HG02870 (cell line): Measurements from ENCODE around the gene INPP5A.

Experiments used
- ATAC-seq: cut with Tn5 transposase; IDR thresholded peaks from one replicate; pipeline ENCODE4 v1.9.1; 2021; ENCODE audit warnings: mild to moderate bottlenecking, moderate library complexity; ENCODE audit not compliant: unreplicated experiment

The INPP5A gene

GRCh38 chr10:132805599-132805998 is 268.0 kb downstream of the INPP5A start:
- ATAC-seq, result no peak

GRCh38 chr10:132806110-132806509 is 268.5 kb downstream of the INPP5A start:
- no peak for ATAC-seq

GRCh38 chr10:132806561-132807003 is 269.0 kb downstream of the INPP5A start:
- ATAC-seq, result no peak

GRCh38 chr10:132807621-132808049 is 270.0 kb downstream of the INPP5A start:
- ATAC-seq, result no peak

GRCh38 chr10:132808383-132809231 is 271.0 kb downstream of the INPP5A start:
- ATAC-seq, result no peak

GRCh38 chr10:132809232-132810140 is 271.9 kb downstream of the INPP5A start:
- ATAC-seq, result no peak

- ATAC-seq, result no peak
Observed at GRCh38 chr10:132810141-132810806, 272.7 kb downstream of the INPP5A start.

DNA sequence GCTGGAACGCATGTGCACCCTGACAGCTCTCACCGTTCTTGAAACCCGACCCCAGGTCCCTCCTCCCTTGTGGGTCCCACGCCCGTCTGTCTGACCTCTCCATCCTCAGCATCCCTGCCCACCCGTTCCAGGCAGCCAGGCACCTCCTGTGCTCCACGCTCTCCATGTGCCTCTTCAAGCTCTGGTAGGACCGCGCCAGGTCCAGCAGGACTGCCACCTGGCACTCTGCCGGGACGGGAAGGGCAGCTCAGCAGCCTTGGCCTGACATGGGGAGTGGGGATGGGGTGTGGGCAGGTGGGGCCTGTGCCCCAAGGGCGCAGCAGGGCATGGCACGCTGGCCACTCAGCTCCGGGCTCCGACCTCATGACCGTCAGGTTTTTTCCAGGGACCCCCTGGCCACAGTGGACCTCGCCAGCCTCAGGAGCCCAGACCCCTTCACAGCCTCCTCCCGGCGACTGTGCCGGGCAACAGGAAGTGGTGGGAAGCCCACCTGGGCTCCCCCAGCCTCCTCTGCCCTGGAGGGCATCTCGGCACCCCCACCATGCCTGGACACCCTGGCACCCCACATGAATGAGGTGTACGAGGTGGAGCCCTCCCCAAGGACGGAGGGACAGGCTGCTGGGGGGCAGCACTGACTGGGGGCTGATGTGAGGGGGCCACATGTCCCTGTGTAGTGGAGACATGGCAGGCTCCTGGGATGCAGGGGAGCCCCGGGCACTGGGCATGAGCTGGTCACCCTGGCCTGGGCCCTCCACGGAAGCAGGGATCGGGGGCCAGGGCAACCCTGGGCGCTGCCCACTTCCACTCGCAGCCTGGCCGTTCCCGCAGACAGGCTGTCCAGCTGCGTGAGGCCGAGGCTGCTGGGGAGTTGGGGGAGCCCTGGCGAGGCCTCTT is 273.5 kb downstream of the INPP5A start:
- ATAC-seq, result no peak

GRCh38 chr10:132811891-132812481 is 274.4 kb downstream of the INPP5A start:
- no peak for ATAC-seq

DNA sequence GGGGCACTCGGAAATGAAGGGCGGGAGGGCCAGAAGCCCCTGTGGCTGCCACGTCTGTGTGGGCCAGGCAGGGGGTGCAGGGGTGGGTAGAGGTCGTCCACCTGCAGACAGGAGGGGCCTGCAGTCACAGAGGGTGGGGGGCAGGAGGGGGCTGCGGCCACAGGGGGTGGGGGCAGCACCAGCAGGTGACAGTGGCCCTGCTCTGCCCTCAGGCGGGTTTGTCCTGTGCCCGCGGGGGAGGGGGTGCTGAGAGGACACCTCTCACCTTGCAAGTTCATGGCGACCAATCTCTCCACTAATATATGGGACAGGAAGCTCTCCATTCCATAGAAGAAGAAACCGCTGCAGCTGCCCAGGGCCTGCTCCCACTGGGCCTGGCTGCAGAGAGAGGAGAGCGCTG is 274.9 kb downstream of the INPP5A start:
- ATAC-seq, result no peak

DNA sequence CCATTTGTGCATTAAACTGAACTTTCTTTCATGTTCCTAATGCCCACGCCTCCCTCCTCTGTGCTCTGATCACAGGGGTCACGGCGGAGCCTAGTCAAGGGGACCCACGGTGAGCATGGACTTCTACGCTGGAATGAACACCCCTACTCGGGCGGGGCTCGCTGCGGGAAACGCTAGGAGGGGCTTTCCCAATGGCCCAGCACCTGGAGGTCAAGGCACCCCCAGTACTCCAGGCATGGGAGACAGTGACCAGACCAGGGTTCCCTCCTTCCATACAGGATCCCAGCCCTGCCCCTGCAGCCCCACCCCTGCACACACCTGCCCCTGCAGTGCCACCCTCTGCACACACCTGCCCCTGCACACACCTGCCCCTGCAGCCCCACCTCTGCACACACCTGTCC is 275.4 kb downstream of the INPP5A start:
- ATAC-seq, result no peak

DNA sequence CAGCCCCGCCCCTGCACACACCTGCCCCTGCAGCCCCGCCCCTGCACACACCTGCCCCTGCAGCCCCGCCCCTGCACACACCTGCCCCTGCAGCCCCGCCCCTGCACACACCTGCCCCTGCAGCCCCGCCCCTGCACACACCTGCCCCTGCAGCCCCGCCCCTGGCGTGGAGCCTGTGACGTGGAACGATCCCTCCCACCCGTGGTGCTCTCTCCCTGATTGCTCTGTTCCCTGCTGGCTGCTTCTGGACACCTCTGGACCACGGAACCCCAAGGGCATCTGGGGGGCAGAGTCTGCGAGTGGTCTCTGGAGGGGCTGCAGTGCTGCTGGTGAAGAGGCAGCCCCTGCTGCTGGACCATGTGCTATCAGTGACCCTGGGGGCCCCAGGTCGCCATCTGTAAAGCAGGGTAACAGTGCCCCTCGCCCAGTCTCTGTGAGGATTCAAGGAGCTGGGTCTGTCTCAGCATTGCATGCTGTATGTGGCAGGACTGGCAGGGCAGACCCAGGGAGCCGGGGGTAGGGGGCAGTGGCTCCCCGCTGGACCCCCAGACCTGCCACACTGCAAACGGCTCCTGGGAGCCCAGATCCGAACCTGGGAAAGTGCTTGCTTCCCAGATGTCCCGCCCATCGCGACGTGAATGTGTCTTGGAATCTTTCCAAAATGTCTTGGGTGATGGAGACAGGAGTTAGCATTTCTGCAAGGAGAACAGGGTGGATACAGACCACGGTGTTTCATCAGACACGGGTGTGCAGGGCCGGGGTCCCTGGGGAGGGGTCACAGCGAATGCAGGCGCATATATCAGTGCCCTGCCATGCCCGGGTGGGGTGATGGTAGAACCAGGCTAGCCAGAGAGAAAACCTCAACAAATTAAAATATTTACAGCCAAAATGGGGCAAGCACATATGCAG is 276.2 kb downstream of the INPP5A start:
- no peak for ATAC-seq

- no peak for ATAC-seq
Observed at GRCh38 chr10:132814469-132814856, 276.9 kb downstream of the INPP5A start.

- no peak for ATAC-seq
Observed at GRCh38 chr10:132815168-132815857, 277.7 kb downstream of the INPP5A start.

- no peak for ATAC-seq
Observed at GRCh38 chr10:132816718-132817117, 279.1 kb downstream of the INPP5A start.

DNA sequence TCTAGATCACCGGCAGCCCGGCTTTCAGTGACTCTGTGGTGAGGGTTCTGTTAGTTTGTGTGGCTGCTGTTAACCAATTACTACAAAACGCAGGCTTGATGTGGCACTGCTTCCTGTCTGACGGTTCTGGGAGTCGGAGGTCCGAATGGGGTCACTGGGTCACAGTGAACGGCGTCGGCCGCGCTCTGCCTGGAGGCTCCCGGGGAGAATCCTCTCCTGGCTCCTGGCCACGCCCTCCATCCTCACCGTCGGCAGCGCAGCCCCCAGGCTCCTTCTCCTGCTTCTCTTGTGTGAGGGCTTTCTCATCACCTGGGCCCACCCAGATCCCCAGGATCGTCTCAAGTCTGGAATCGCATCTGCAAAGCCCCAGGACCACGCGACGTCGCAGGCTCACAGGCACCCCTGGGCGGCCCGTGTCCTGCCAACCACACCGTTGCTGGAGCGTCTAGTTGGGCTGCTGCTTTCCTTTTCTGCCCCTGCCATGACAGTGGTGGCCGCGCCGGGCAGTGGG is 280.2 kb downstream of the INPP5A start:
- no peak for ATAC-seq

DNA sequence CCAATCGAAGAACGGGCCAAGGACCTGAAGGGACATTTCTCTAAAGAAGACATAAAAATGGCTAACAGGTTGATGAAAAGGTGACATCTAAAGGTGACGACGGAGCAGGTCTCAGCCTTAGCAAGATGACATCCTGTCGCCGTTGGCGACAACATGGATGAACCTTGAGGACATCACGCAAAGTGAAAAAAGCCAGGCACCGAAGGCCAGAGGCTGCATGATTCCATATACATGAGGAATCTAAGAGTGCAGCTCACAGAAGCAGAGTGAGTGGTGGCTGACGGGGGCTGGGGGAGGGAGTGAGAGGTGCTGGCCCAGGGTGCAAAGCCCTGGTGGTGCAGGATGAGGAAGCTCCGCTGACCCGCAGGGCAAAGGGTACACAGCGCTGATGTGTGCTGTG is 282.5 kb downstream of the INPP5A start:
- ATAC-seq, result no peak
